GM19328 (cell line): ENCODE measurements around the gene EIF3J.

ENCODE experiments used
- ATAC-seq: cut with Tn5 transposase; IDR thresholded peaks from one replicate; pipeline ENCODE4 v1.9.1; 2021; ENCODE audit warnings: mild to moderate bottlenecking, moderate library complexity; ENCODE audit not compliant: unreplicated experiment

Gene EIF3J

DNA sequence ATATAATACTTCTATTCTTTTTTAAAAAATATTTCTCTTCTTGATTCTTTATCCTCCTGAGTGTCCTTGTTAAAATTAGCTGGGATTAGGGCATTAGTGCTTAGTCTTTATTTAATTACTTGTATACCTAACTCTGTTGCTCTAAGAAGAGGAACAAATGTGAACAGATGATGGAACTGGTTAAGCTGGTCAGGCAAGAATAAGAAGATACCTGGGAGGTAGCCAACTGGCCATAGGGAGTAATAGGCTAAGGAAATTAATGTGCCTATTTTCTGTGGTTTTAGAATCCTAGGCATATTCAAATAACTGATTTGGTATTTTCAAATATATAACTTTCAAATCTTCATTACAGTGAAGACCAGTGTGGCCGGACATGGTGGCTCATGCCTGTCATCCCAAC lies 54.4 kb downstream of the EIF3J start:
- no peak for ATAC-seq

- ATAC-seq, result no peak
These were observed 56.2 kb downstream of the EIF3J start for GRCh38 chr15:44593042-44593736.

DNA sequence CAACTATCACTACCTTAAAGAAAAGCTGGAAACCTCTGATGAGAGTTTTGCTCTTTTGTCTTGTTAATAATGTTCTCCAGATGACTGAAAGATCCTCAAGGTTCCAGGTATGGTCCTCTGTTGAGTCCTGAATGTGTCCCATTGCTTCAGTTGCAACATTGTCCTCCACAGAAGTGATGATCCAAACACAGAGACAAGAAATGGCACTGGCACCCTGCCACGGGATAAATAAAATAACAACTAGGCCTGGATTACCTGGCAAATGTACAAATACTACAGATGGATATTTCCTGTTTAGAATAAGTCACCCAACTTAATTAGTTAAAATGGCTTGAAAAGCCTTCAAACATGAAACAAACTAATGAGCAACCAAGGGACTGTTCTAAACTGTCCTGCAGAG lies 58.3 kb downstream of the EIF3J start:
- no peak for ATAC-seq

DNA sequence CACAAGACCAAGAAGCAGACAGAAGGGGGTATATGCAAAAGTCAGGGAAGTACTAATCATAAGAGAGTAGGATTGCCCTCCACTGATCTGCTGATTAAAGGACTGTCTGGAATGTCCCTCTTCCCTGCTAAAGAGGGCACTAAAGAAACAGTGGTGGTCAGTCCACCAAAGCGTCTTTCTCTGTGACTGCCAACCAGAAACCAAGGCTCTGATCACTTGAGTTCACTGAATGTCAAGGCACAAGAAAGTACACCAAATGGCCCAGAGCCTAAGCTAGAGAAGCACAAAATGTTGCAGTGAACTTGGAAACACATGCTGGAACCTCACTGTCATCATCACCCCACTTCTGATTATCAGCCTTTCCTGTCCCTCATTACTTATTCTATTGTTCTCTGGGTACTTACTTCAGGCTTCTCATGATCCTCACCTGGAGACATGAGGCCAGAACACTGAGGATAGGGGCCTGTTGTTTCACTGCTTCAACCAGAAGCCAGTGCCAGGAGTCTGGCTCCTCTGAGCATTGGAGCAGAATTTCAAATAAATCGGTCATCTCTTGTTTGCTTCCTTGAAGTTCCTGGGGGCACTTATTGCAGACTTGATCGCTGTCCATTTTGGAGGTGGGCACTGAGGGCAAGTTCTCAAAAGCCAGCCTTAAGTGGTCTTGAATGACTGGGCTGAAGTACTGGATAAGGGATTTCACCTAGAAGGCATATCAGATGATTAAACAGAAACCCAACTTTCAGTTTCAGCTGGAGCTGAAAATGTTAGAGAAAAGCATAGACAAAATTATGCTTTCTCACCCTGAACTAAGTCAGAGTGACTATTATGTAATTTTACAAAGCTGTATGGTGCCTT lies 58.9 kb downstream of the EIF3J start:
- ATAC-seq, result no peak

DNA sequence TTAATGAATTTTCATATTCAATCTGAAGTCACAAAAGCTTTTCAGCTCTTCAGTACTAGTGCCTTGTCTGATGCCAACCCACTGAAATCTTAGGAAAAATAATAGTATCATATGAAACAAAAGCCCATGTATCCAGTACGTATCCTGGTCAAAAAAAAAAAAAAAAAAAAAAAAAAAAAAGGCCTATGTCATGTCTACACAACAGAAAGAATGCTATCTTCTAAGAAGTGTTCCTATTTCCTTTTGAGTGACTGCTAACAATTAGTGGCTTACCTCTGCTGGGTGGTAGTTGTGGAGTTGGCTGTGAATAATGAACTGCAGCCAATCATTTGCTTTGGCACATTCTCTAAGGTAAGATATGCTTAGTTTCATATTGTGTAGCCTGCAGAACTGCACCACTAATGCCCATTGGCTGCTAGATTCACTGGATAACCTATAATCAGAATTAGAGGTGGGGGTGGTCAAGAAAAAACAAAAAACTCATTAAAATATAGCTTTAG lies 59.6 kb downstream of the EIF3J start:
- no peak for ATAC-seq

- ATAC-seq, result no peak
These were observed 61.1 kb downstream of the EIF3J start for GRCh38 chr15:44598066-44598465.

- ATAC-seq, result no peak
These were observed 61.9 kb downstream of the EIF3J start for GRCh38 chr15:44598892-44599291.

DNA sequence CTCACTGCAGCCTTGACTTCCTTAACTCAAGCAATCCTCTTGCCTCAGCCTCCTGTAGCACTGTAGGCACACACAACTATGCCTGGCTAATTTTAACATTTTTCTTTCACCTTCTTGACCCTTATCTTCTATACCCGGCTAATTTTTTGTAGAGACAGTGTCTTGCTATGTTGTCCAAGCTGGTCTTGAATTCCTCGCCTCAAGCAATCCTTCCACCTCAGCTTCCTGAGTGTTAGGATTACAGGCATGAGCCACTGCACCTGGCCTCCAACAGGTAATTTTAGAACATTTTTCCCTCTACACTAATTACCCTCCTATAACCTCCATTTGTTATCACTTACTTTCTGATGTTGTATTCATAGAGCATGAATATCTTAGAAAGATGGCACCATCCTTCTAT lies 66.2 kb downstream of the EIF3J start:
- no peak for ATAC-seq

- no peak for ATAC-seq
These were observed 69.8 kb downstream of the EIF3J start for GRCh38 chr15:44606740-44607139.
